IMR-90 (cell line): ENCODE data around the gene FOXP1. TPM values are rescaled to one million over a fixed set of nuclear protein-coding genes. Genes with fewer than 3 reads are reported as not detected.

Source experiments
- ATAC-seq: fragments of 200-7000 bp; cut with Tn5 transposase; 2 replicates; pipeline ENCODE4 v1.9.1; 2020; ENCODE audit warnings: low read depth, mild to moderate bottlenecking, moderate library complexity
- BruUV-seq: library from RNA; stranded (reverse); fragments of 400-500 nt; replicated peaks from 2 replicates; lab custom pipeline; 2021; lab: Mats Ljungman, UMichigan
- CTCF ChIA-PET: fragments of 300-600 bp; formaldehyde crosslinking; extraction: SDS; loops from one replicate; lab custom pipeline; 2021; ENCODE audit warnings: antibody characterized with exemption; lab: Yijun Ruan, JAX
- POLR2A ChIA-PET: fragments of 300-600 bp; sonication (Branson Sonifier 250); formaldehyde crosslinking; loops from one replicate; lab custom pipeline; 2022; ENCODE audit warnings: antibody characterized with exemption; ENCODE audit not compliant: unreplicated experiment; lab: Charles Lee
- DNase-seq: peaks from one replicate; pipeline ENCODE4 v3.0.0; 2013
- H2AFZ ChIP-seq: replicated peaks from 2 replicates; pipeline ENCODE3; 2013; ENCODE audit warnings: low read length, mild to moderate bottlenecking; ENCODE audit not compliant: poor library complexity
- H2AK5ac ChIP-seq: 2 replicates; pipeline ENCODE4 v1.6.1; 2013; ENCODE audit warnings: low read depth, low read length, inconsistent platforms
- H2AK9ac ChIP-seq: replicated peaks from 2 replicates; pipeline ENCODE3; 2013; ENCODE audit warnings: mild to moderate bottlenecking, low read depth, low read length, moderate library complexity; ENCODE audit not compliant: poor library complexity
- H2BK120ac ChIP-seq: 2 replicates; pipeline ENCODE4 v1.6.1; 2013; ENCODE audit warnings: low read depth, low read length, inconsistent platforms
- H2BK15ac ChIP-seq: 3 replicates; pipeline ENCODE4 v1.6.1; 2013; ENCODE audit warnings: low read depth, low read length, inconsistent platforms
- H2BK20ac ChIP-seq: 2 replicates; pipeline ENCODE4 v1.6.1; 2013; ENCODE audit warnings: low read depth, mild to moderate bottlenecking, inconsistent platforms, low read length, moderate library complexity
- H2BK5ac ChIP-seq: 2 replicates; pipeline ENCODE4 v1.6.1; 2013; ENCODE audit warnings: mild to moderate bottlenecking, low read depth, low read length, inconsistent platforms; ENCODE audit not compliant: poor library complexity, severe bottlenecking
- H3K14ac ChIP-seq: replicated peaks from 2 replicates; pipeline ENCODE4 v1.6.1; 2013; ENCODE audit warnings: low read depth, low read length, inconsistent platforms
- H3K18ac ChIP-seq: 2 replicates; pipeline ENCODE4 v1.6.1; 2013; ENCODE audit warnings: low read depth, low read length, control low read depth
- H3K23ac ChIP-seq: 2 replicates; pipeline ENCODE4 v1.6.1; 2013; ENCODE audit warnings: low read depth, low read length, inconsistent platforms
- H3K27ac ChIP-seq: 2 replicates; pipeline ENCODE4 v1.5.1; 2013; ENCODE audit warnings: mild to moderate bottlenecking, control low read depth, low read length; ENCODE audit not compliant: insufficient read depth
- H3K27me3 ChIP-seq: 2 replicates; pipeline ENCODE4 v1.6.1; 2013; ENCODE audit warnings: low read length; ENCODE audit not compliant: control insufficient read depth, insufficient read depth
- H3K36me3 ChIP-seq: 2 replicates; pipeline ENCODE4 v1.6.1; 2013; ENCODE audit warnings: low read length, mixed read lengths; ENCODE audit not compliant: control insufficient read depth, insufficient read depth
- H3K4ac ChIP-seq: 2 replicates; pipeline ENCODE4 v1.6.1; 2013; ENCODE audit warnings: low read depth, low read length, inconsistent platforms
- H3K4me1 ChIP-seq: 2 replicates; pipeline ENCODE4 v1.6.1; 2013; ENCODE audit warnings: low read length, mixed read lengths; ENCODE audit not compliant: control insufficient read depth, insufficient read depth
- H3K4me2 ChIP-seq: 2 replicates; pipeline ENCODE4 v1.6.1; 2013; ENCODE audit warnings: low read depth, mild to moderate bottlenecking, control low read depth, low read length, moderate library complexity
- H3K4me3 ChIP-seq: 2 replicates; pipeline ENCODE4 v1.5.1; 2013; ENCODE audit warnings: low read depth, mild to moderate bottlenecking, control low read depth, low read length, moderate library complexity; ENCODE audit not compliant: insufficient read depth
- H3K56ac ChIP-seq: 2 replicates; pipeline ENCODE4 v1.6.1; 2013; ENCODE audit warnings: low read length, inconsistent platforms; ENCODE audit not compliant: insufficient read depth; ENCODE audit errors: extremely low read depth
- H3K79me1 ChIP-seq, 2 experiments: 2 replicates each; pipeline ENCODE4 v1.6.1; 2013; ENCODE audit warnings: low read length in 2 of 2, inconsistent platforms in 1 of 2, low read depth in 1 of 2
- H3K9ac ChIP-seq: 2 replicates; pipeline ENCODE4 v1.6.1; 2013; ENCODE audit warnings: low read depth, low read length, control low read depth
- H3K9me1 ChIP-seq: 2 replicates; pipeline ENCODE4 v1.6.1; 2013; ENCODE audit warnings: low read length, inconsistent platforms; ENCODE audit not compliant: insufficient read depth
- H3K9me3 ChIP-seq: 2 replicates; pipeline ENCODE4 v1.6.1; 2013; ENCODE audit warnings: low read length; ENCODE audit not compliant: control insufficient read depth, insufficient read depth
- H4K20me1 ChIP-seq: 2 replicates; pipeline ENCODE4 v1.6.1; 2013; ENCODE audit warnings: low read length, inconsistent platforms; ENCODE audit not compliant: insufficient read depth
- H4K5ac ChIP-seq: 2 replicates; pipeline ENCODE4 v1.6.1; 2013; ENCODE audit warnings: mild to moderate bottlenecking, low read depth, low read length, control low read depth
- H4K8ac ChIP-seq, 2 experiments: 2 replicates each; pipeline ENCODE4 v1.6.1; 2013; ENCODE audit warnings: low read depth in 2 of 2, low read length in 2 of 2, control low read depth in 1 of 2, inconsistent platforms in 1 of 2
- H4K91ac ChIP-seq: 2 replicates; pipeline ENCODE4 v1.6.1; 2013; ENCODE audit warnings: low read depth, low read length, inconsistent platforms; ENCODE audit not compliant: insufficient read depth
- BHLHE40 ChIP-seq: fragments of 150-350 bp; IDR thresholded peaks from 2 replicates; pipeline ENCODE4 v1.6.1; 2016; ENCODE audit warnings: mild to moderate bottlenecking, low read depth, low read length
- CHD1 ChIP-seq: IDR thresholded peaks from 2 replicates; pipeline ENCODE4 v1.6.1; 2012; ENCODE audit warnings: low read depth, low read length, improper control_type of control experiment
- CTCF ChIP-seq: conservative IDR thresholded peaks from 2 replicates; pipeline ENCODE4 v1.5.1; 2012; ENCODE audit warnings: mild to moderate bottlenecking, low read depth, low read length, improper control_type of control experiment
- MXI1 ChIP-seq: IDR thresholded peaks from 2 replicates; pipeline ENCODE4 v1.6.1; 2012; ENCODE audit warnings: low read depth, mild to moderate bottlenecking, low read length, moderate library complexity, borderline replicate concordance
- POLR2A ChIP-seq: IDR thresholded peaks from 2 replicates; pipeline ENCODE4 v1.6.1; 2012; ENCODE audit warnings: mild to moderate bottlenecking, low read depth, low read length
- RFX5 ChIP-seq: IDR thresholded peaks from 2 replicates; pipeline ENCODE4 v1.8.0; 2012; ENCODE audit warnings: low read depth, mild to moderate bottlenecking, low read length, moderate library complexity
- WGBS, 2 experiments: methylation state at CpG; one replicate each; pipeline versions ENCODE4 v1.1.5 to v1.1.7; 2013; ENCODE audit warnings: missing lambda C conversion rate in 2 of 2; ENCODE audit not compliant: insufficient read length in 1 of 2; ENCODE audit errors: extremely low coverage in 2 of 2; 5-methylcytosine and 5-hydroxymethylcytosine counted together
- dilution Hi-C: fragments of 300-500 bp; cut with HindIII; formaldehyde crosslinking; loops from one replicate; pipeline ENCODE4 v1.14.3; 2018; ENCODE audit warnings: low sequenced_read_pairs; ENCODE audit not compliant: unreplicated experiment
- in situ Hi-C: fragments of 300-500 bp; cut with MboI; formaldehyde crosslinking; loops from 3 replicates; pipeline ENCODE4 v1.14.3; 2019; ENCODE audit warnings: low sequenced_read_pairs, inconsistent platforms, mixed read lengths
- intact Hi-C: fragments of 100-400 bp; cut with micrococcal nuclease; formaldehyde crosslinking; loops from 2 replicates; pipeline ENCODE4 v1.10.0; 2022
- polyA plus RNA-seq, 3 experiments: library from polyadenylated mRNA; depleted of rRNA; stranded (reverse); fragments of >200 nt; gene quantifications; 2 replicates each; pipeline ENCODE4 v1.2.3, GENCODE V29; 2012; ENCODE audit warnings: low replicate concordance in 1 of 3
- total RNA-seq: library from RNA; depleted of rRNA; stranded (reverse); fragments of >200 nt; gene quantifications from 2 replicates; pipeline ENCODE4 v1.2.3, GENCODE V29; 2012

The FOXP1 gene
- total and polyA plus RNA-seq, 2 of the 4 experiments (the other 2 are of a cell fraction) = 37.0 to 132 TPM

- peak; percentile 6 for ATAC-seq
- intact Hi-C loops (loop anchor here (1.0 to 5.0 kb wide), 9 partner anchors 38 to 523 kb away; no protein-coding TSS in a partner anchor), dilution Hi-C loops (no loop called here), in situ Hi-C loops (no loop called here)
- H2AK5ac ChIP-seq = peak overlapping the region; percentile 89
- POLR2A ChIA-PET = no interaction called here
- peak overlapping the region; percentile 57 for H3K4me3 ChIP-seq
- TF ChIP-seq BHLHE40 (no peak), CHD1 (peak; percentile 45; the same call in 1 of the 2 replicates), POLR2A (peak; percentile 42; the same call in 1 of the 2 replicates), CTCF (no peak), RFX5 (no peak), MXI1 (peak; percentile 16; the same call in 1 of the 2 replicates)
- no peaks in the 10 kb centered on the region for H3K9me3 ChIP-seq
- H3K79me1 ChIP-seq = peaks cover 10 to 61% of the 10 kb centered on the region in 2 experiments; a peak in 2 of 4 replicates
- H3K27ac ChIP-seq = peak overlapping the region; percentile 94
- peak overlapping the region; percentile 52 for H3K18ac ChIP-seq
- peak overlapping the region; percentile 78 for H2AFZ ChIP-seq
- H3K36me3 ChIP-seq = no peaks in the 10 kb centered on the region
- peak overlapping the region; percentile 98 for H3K56ac ChIP-seq
- H3K9me1 ChIP-seq = peaks cover 15% of the 10 kb centered on the region
- H3K14ac ChIP-seq = peak overlapping the region; percentile 88
- peak overlapping the region; percentile 81 for H4K91ac ChIP-seq
- peak overlapping the region; percentile 91 for H3K23ac ChIP-seq
- peak overlapping the region; percentile 63 for H2BK20ac ChIP-seq
- H2AK9ac ChIP-seq = peak overlapping the region; percentile 98
- H4K8ac ChIP-seq = peak overlapping the region; percentile 72 to 94
- BruUV-seq = TSS peak; percentile 63
- H3K27me3 ChIP-seq = no peaks in the 10 kb centered on the region
- peaks cover 11% of the 10 kb centered on the region for H3K4me1 ChIP-seq
- H2BK15ac ChIP-seq = peak overlapping the region; percentile 86
- peak overlapping the region; percentile 83 for H3K4me2 ChIP-seq
- peak overlapping the region; percentile 87 for H4K5ac ChIP-seq
- H4K20me1 ChIP-seq = peaks cover 16% of the 10 kb centered on the region; the same call in 1 of the 2 replicates
- peak overlapping the region; percentile 82 for H3K9ac ChIP-seq
- WGBS, 2 experiments = no CpG with 5 or more reads among the region's 13 CpGs
- H2BK120ac ChIP-seq = peak overlapping the region; percentile 94
- peak; percentile 45 for DNase-seq
- CTCF ChIA-PET = no interaction called here
- peak overlapping the region; percentile 93 for H3K4ac ChIP-seq
- H2BK5ac ChIP-seq = peak overlapping the region; percentile 98
Observed at GRCh38 chr3:71063773-71064290, 519.7 kb downstream of the FOXP1 start.
